GM19372 (cell line): ENCODE results near the gene YARS1.
"Not testable (repeated sequence)": the region's sequence is repeated elsewhere in the genome, so short reads cannot be mapped to it uniquely, and the experiment has no call there.

ENCODE experiments used
- ATAC-seq: cut with Tn5 transposase; IDR thresholded peaks from one replicate; pipeline ENCODE4 v1.9.1; 2021; ENCODE audit warnings: mild to moderate bottlenecking, low read depth, moderate library complexity; ENCODE audit not compliant: unreplicated experiment

YARS1 gene

DNA sequence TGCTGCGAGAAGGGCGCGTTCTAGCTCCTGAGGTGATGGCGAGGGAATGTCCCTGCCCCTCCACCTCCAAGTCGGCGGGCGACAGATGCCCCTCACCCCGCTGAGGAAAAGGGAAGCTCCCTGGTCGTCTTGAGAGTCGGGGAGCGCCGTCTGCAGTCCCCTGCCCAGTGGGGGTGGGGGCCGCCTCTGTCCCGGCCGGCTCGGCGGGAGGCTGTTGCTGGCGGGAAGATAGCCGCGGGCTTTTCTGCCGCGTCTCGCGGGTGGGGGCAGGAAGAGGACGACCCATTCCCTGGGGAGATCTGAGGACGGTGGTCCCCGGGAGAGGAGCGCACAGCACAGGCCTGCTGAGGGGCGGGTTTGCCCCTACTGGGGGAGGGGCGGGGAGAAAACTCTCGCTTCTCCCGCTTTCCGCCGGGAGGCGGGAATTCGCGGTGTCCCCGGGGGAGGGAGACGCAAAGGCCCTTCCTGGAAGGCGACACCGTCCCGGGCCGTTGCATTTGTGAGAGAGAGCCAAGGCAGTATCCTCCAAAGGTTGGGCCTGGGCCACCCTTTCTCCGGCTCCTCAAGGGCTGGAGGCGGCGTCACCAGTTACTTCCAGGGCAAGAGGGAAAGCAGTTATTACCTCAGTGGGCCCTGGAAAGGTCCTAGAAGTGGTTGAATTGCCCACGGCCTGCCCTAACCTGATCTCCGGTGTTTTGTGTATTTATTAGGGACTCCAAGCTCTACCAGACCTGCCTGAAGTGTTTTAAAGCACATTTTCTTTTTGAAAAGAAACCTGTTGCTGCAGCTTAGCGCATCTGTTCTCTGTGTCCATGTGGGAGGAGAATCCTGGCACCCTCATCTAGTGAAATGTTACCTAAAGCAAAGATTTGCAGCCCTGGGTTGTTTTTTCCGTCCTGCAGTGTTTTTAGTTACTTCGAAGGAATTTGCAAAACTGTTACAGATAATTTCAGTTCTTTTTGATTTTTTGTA lies 943 bp upstream of the YARS1 start:
- ATAC-seq = no peak

DNA sequence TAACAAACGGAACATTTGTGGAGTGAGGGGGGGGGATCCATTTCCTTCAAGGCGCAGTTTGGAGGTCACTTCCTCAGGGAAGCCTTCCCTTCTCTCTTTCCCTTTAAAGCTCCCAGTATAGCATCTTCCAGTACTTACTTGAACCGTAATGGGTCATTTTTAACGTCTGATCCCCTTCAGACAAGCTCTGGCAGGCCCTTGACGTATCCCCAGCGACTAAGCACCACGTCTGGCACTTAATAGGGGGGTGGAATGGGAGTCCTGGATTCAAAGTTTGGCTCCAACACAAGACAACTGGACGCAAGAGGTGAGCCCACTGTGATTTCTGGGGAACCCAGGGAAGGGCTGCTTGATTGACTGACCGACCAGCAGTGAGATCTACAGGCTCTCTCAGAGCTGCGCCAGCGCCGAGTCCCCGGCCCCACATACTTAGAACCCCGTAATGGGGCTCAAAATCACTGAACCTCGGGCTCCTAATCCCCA lies 441 bp downstream of the YARS1 start:
- peak; percentile 13 for ATAC-seq

DNA sequence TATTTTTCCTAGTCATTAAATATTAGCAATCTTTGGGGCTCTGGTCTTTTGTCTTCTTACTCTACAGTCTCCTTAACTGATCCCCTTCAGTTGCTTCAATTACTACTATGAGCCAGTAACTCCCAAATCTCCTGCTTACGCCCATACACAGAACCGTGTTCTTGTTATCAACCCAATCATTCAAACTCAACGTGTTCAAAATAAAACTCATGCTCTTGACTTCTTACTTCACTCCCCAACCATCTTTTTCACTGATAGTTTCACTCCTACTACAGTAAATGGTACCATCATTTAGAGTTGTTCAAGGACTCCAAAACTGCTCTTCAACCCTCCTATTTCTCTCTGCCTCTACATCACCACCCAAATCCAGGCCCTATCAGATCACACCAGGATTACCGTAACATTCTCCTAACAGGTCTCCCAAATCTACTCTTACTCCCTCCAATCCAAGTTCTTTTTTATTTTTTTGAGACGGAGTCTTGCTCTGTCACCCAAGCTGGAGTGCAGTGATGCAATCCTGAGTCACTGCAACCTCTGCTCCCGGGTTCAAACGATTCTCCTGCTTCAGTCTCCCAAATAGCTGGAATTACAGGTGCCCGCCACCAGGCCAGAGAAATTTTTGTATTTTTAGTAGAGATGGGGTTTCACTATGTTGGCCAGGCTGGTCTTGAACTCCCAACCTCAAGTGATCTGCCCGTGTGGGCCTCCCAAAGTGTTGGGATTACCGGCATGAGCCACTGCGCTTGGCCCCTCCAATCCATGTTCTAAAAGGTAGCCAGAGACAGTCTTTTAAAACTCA lies 3.0 kb downstream of the YARS1 start:
- no peak for ATAC-seq

DNA sequence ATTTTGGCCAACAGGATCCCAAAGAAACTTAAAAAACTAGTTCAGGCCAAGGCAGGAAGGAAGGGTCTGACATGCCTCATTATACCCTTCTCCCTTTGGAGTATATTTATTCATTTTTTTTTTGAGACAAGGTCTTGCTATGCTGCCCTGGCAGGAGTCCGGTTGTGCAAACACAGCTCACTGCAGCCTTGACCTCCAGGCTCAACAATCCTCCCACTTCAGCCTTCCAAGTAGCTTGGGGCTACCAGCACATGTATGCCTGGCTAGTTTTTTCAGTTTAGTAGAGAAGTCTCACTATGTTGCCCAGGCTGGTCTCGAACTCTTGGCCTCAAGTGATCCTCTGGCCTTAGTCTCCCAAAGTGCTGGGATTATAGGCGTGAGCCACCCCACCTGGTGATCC lies 5.2 kb downstream of the YARS1 start:
- ATAC-seq = no peak

DNA sequence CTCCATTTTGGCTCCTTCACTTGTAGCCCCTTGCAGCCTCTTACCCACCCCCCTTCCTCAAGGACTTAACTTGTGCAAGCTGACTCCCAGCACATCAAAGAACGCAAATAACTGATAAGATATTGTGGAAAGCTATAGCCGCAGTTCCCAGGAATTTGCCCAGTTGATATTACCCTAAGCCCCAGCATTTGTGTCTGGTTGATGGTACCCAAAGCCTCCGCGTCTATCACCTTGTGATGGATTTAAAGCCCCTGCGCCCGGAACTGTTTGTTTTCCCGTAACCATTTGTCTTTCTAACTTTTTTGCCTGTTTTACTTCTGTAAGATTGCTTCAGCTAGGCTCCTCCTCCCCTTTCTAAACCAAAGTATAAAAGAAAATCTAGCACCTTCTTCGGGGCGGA lies 5.9 kb downstream of the YARS1 start:
- no peak for ATAC-seq

DNA sequence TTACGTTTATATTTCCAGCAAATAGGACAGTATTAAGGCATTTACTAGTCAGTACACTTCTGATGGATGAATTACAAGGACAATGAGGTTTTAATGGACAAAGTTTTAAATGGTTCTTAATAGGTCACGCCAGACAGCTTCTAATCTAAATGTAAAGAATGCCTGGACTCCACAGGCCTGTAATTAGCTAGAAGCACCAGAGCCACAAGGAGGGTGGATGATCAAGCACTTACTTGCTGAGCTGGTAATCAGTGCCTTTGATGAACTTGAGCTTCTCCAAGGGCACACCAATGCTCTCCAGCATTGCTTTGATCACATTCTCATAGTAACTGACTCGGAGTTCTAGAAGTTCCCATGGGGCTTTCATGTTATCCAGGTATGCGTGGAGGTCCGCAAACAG lies 6.8 kb downstream of the YARS1 start:
- no peak for ATAC-seq

DNA sequence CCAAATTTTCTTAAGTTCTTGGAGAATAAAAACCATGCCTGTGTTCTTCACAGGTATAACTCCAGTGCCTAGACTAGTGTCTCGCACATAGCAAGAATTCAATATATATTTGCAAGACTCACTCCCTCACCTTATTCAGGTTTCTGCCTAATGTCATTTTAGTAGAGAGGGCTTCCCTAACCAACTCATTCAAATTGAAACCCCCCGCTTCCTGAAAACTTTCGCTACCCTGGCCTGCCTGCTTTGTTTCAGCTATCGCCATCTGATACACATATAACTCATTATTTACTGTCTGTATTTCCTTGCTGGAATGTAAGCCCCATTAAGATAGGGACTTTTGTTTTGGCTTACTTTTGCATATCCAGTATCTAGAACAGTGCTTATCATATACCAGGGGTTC lies 8.6 kb downstream of the YARS1 start:
- no peak for ATAC-seq

DNA sequence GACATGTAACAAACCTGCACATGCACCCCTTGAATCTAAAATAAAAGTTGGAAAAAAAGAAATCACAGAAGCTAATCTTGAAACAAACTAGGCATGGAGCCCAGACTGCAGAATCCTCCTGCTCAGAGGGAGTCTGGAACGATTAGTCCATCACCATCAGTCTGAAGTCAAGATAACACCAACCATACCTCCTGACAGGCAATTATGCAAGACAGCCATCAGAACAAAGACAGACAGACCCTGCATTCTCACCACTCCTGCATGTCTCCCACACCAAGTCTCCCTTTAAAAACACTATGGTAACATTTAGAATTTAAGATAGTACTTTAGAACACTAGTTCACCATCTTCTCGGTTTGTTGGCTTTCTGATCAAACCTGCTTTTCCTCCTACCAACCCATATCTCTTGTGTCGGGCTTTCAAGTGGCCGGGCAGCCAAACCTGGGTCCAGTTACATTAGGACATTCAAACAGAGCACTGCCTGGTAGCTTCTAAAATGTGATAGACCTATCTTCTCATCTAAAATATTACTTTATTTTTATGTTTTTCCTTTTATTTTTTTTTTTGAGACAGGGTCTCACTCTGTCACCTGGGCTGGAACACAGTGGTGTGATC lies 10.1 kb downstream of the YARS1 start:
- no peak for ATAC-seq

DNA sequence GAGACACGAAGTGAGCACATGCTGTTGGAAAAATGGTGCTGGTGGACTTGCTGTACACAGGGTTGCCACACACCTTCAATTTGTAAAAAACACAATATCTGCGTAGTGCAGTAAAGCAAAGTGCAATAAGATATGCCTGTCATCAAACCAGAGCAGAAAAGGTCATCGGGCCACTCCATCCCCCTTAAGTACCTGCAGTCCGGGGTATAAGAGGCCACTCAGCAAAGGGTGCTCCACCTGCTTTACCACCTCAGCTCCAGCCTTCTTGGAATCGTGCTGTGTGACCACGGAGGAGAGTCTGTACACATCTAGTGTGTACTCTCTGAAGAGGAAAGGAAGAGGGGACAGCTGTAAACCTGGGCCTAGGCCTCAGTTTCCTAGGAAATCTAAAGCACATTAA lies 10.9 kb downstream of the YARS1 start:
- no peak for ATAC-seq

DNA sequence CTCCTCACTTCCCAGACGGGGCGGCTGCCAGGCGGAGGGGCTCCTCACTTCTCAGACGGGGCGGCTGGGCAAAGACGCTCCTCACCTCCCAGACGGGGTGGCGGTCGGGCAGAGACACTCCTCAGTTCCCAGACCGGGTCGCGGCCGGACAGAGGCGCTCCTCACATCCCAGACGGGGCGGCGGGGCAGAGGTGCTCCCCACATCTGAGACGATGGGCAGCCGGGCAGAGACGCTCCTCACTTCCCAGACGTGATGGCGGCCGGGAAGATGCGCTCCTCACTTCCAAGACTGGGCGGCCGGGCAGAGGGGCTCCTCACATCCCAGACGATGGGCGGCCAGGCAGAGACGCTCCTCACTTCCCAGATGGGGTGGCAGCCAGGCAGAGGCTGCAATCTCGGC lies 12.7 kb downstream of the YARS1 start:
- ATAC-seq = not testable (repeated sequence)

DNA sequence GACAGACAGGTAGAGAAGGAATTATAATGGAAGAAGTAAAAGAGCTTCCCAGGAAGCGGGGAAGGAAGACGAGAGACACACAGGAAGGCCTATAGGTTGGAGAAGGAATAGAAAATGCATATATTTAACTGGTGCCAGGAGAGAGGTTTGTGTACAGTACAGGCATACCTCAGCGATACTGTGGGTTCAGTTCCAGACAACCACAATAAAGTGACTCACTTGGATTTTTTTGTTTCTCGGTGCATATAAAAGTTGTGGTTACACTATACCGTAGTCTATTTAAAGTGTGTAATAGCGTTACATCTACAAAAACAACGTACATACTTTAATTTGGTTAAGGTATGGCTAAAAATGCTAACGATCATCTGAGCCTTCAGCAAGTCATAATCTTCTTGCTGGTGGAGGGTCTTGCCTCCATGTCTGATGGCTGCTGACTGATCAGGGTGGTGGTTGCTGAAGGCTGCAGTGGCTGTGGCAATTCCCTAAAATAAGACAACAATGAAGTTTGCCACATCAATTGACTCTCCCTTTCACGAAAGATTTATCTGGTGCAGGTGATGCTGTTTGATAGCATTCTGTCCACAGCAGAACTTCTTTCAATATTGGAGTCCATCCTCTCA lies 16.0 kb downstream of the YARS1 start:
- ATAC-seq = no peak

DNA sequence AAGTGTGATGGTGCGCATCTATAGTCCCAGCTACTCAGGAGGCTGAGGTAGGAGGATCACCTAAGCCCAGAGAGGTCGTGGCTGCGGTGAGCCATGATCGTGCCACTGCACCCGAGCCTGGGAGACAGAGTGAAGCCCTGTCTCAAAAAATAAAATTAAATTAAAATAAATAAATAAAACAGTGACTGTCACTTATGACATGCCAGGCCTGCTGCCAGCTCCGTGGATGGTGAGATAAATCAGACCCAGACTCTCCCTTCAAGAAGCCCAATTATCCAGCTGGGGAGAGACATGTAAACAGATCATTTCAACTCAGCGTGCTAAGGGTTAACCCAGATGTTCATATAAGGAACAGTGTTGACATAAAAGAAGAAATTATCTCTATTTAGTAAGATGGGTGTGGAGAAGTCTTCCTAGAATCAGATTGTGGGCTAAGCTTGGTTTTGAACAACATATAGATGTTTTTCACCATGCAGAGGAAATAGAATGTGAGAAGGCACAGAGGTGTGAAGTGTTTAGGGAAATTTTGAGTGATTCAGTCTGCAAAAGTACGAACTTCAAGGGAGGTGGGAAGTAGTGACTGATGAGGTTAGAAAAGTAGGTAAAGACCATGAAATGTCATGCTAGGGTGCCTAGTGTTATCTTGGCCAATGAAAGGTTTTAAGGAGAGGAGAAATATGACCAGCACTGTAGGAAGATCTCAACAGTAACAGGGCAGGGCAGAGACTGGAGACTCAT lies 18.3 kb downstream of the YARS1 start:
- no peak for ATAC-seq

DNA sequence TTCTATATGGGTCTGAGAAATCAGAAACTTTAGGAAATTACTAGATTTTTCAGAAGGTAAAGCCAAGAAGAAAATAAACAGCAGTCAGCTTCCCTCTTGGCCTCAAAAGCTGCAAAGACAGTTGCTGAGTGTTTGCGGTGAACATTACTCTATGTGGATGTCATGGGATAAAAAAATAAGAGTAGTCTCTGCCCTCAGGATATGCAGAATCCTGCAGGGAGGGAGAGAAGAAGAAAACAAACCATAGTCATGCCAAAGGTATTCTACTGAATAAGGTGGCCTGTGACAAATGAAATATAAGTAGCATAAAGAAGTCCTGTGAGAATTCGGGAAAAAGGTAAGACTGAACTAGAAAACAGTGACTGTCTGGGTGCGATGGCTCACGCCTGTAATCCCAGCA lies 19.0 kb downstream of the YARS1 start:
- ATAC-seq = no peak

DNA sequence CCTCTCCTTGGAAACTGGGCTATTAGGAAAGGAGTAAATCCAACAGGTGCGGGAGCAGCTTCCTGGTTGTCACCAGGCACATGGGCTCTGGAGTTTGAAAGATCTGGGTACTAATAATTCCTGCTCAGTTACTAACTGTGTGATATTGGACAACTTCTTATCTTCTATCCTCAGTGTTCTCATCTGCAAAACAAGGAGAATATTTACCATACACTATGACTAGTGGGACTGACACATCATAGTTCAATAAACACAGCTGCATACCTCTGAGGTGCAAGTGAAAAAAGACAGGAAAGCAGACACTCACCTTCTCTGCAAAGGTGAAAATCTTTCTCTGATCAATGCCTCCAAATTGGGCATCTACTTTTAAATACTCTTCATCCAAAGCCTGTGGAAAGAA lies 19.7 kb downstream of the YARS1 start:
- no peak for ATAC-seq

DNA sequence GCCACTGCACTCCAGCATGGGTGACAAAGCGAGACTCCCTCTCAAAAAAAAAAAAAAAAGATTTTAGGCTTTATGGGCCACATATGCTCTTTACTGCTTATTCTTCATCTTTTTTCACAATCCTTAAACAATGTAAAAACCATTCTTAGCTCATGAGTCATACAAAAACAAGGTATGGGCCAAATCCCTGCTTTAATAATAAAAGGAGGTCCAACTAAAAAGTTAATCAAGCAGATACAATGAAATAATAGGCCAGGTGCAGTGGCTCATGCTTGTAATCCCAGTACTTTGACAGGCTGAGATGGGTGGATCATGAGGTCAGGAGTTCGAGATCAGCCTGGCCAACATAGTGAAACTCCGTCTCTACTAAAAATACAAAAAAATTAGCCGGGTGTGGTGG lies 21.4 kb downstream of the YARS1 start:
- not testable (repeated sequence) for ATAC-seq

DNA sequence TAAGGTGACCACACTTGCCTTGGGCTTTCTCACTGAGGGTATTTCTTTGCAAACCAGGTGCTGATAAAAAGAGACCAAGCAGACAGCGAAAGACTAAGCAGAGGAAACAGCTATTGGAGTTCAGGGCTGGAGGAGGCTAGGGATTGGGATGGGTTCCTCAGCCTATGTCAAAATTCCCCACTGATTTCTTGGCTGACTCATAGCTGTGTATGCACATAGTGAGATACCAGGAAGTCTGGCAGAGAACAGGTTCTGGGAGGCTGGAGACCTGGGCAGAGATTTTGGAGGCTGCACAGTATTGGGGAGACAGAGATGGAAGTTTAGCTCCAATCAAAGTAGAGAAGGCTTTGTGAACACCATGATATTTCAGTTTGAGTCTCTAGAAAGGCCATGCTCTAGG lies 25.3 kb downstream of the YARS1 start:
- no peak for ATAC-seq

DNA sequence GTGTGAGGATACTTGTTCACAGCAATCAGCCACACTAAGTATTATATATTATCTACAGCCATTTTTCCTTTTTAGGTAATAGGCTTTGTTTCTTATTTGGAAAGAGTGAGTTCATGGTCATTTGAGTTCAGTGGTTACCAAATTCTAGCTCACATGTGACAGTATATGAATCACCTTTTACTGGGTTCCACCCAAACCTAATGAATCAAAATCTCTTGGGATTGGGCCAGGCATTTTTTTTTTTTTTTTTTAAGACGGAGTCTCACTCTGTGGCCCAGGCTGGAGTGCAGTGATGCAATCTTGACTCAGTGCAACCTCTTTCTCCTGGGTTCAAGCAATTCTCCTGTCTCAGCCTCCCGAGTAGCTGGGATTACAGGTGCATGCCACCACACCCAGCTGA lies 27.8 kb downstream of the YARS1 start:
- ATAC-seq = not testable (repeated sequence)

DNA sequence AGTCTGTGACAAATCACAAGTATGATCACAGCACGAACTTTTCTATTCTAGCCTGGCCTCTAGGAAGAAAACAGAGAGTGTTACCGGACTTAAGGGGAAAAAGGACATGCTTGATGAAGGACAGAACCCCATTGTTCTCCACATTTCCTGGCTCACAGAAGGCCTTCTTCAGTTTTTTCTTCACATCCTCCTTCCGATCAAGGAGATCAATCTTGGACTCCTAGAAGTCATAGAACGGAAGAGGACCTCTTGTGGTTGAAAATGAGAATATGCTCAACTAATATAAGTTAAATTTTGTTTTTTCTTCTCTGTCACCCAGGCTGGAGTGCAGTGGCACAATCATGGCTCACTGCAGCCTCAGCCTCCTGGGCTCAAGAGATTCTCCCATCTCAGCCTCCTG lies 30.3 kb downstream of the YARS1 start:
- no peak for ATAC-seq

DNA sequence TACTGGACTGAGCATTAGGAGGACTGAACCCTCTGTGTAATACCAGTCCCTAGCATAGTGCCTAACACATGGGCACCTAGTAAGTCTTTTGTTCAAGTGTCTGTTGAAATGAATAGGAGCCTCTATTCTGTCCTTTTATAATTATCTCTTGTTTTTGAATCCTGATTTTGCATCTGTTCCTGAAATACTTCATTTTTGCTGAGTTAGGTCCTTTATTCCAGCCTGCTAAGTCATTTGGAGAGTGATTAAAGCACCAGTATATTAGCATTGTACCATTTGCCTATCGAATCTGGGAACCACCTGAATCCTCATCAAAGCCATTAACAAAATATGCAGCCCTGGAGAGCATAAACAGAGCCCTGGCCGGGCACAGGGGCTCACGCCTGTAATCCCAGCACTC lies 32.3 kb downstream of the YARS1 start:
- ATAC-seq = no peak

DNA sequence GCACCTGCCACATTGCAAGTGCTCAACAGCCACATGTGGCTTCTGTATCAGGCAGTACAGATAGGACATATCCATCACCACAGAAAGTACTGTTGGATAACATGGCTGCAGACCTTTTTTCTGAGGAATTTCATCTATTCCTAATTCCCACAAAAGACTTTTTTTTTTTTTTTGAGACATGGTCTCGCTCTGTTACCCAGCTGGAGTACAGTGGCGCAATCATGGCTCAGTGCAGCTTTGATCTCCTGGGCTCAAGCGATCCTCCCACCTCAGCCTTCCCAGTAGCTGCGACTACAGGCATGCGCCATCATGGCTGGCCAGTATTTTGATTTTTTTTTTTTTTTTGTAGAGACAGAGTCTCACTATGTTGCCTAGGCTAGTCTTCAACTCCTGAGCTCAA lies 33.3 kb downstream of the YARS1 start:
- ATAC-seq = no peak
